HepG2 (cell line): ENCODE data around the gene PXMP4. TPM values are rescaled to one million over a fixed set of nuclear protein-coding genes. Genes with fewer than 3 reads are reported as not detected.

Experiments
- ATAC-seq: fragments of 200-7000 bp; cut with Tn5 transposase; 3 replicates; pipeline ENCODE4 v1.9.1; 2020; ENCODE audit warnings: mild to moderate bottlenecking, moderate library complexity
- BruUV-seq: library from RNA; stranded (reverse); fragments of 400-500 nt; replicated peaks from 2 replicates; lab custom pipeline; 2021; lab: Mats Ljungman, UMichigan
- CTCF ChIA-PET: fragments of 300-600 bp; formaldehyde crosslinking; extraction: SDS; loops from one replicate; lab custom pipeline; 2021; ENCODE audit warnings: low total read pairs, inconsistent platforms, low intra/inter-chr PET ratio; lab: Yijun Ruan, JAX
- POLR2A ChIA-PET: fragments of 350-600 bp; sonication (Branson Sonifier 250); formaldehyde crosslinking; loops from one replicate; lab custom pipeline; 2020; ENCODE audit warnings: antibody characterized with exemption, inconsistent platforms; lab: Yijun Ruan, JAX
- DNase-seq: peaks from one replicate; pipeline ENCODE4 v3.0.0-alpha.2; 2015; ENCODE audit warnings: low spot score
- FAIRE-seq: peaks from 3 replicates; lab custom pipeline; 2011; peaks lifted over from hg19 to GRCh38; lab: Jason Lieb, UNC
- H2AFZ ChIP-seq: one replicate; pipeline ENCODE4 v1.6.1; 2011; ENCODE audit warnings: low read length, inconsistent platforms
- H3K27ac ChIP-seq: fragments of 300-600 bp; 3 replicates; pipeline ENCODE4 v1.8.0; 2011; ENCODE audit warnings: mixed run types, mild to moderate bottlenecking, mixed read lengths, low read length, inconsistent platforms; ENCODE audit not compliant: insufficient read depth; ENCODE audit errors: extremely low read length
- H3K27me3 ChIP-seq, 2 experiments: fragments of 200-600 bp in 1 of 2; 2 replicates in 1 of 2; 3 replicates in 1 of 2; pipeline versions ENCODE4 v1.6.0 to v1.8.0; 2011; ENCODE audit warnings: low read length in 2 of 2, mild to moderate bottlenecking in 2 of 2, moderate library complexity in 2 of 2, inconsistent platforms in 1 of 2; ENCODE audit not compliant: insufficient read depth in 2 of 2, control insufficient read depth in 1 of 2
- H3K36me3 ChIP-seq, 2 experiments: fragments of 200-600 bp in 1 of 2; replicated peaks in 1 of 2; 2 replicates in 1 of 2; 3 replicates in 1 of 2; pipeline versions ENCODE4 v1.5.1 to v1.8.0; 2011; ENCODE audit warnings: low read length in 2 of 2, inconsistent platforms in 1 of 2; ENCODE audit not compliant: insufficient read depth in 2 of 2, control insufficient read depth in 1 of 2
- H3K4me1 ChIP-seq: 2 replicates; pipeline ENCODE4 v1.5.1; 2012; ENCODE audit warnings: low read length, inconsistent platforms; ENCODE audit not compliant: insufficient read depth
- H3K4me2 ChIP-seq: 2 replicates; pipeline ENCODE4 v1.6.0; 2011; ENCODE audit warnings: low read depth, low read length, inconsistent platforms
- H3K4me3 ChIP-seq, 3 experiments: fragments of 200-600 bp in 1 of 3; sonication (generic), shearing (Covaris generic) in 1 of 3; replicated peaks in 1 of 3; 2 replicates each; pipeline ENCODE4 v1.5.1; 2011 to 2016; ENCODE audit warnings: low read length in 3 of 3, inconsistent platforms in 2 of 3, low read depth in 2 of 3, mild to moderate bottlenecking in 2 of 3, control low read depth in 1 of 3, mixed read lengths in 1 of 3; ENCODE audit not compliant: insufficient read depth in 1 of 3
- H3K79me2 ChIP-seq: one replicate; pipeline ENCODE4 v1.6.1; 2011; ENCODE audit warnings: low read length, inconsistent platforms; ENCODE audit not compliant: insufficient read depth
- H3K9ac ChIP-seq: 2 replicates; pipeline ENCODE4 v1.6.0; 2011; ENCODE audit warnings: mild to moderate bottlenecking, low read depth, low read length, inconsistent platforms; ENCODE audit not compliant: insufficient read depth
- H3K9me3 ChIP-seq: 2 replicates; pipeline ENCODE4 v1.5.1; 2012; ENCODE audit warnings: mild to moderate bottlenecking, low read length
- H4K20me1 ChIP-seq: 2 replicates; pipeline ENCODE4 v1.6.0; 2011; ENCODE audit warnings: inconsistent platforms, mild to moderate bottlenecking, low read length, moderate library complexity; ENCODE audit not compliant: insufficient read depth
- HIVEP1 ChIP-seq: sonication (generic); formaldehyde crosslinking; IDR thresholded peaks from 2 replicates; pipeline ENCODE4 v1.4.0; 2020; ENCODE audit warnings: mild to moderate bottlenecking, missing genetic modification reagents
- MXD4 ChIP-seq: IDR thresholded peaks from 2 replicates; pipeline ENCODE4 v1.6.1; 2016; ENCODE audit warnings: mild to moderate bottlenecking, missing biosample characterization, missing genetic modification reagents
- ZNF282 ChIP-seq: fragments of 450-650 bp; IDR thresholded peaks from 2 replicates; pipeline ENCODE4 v1.6.1; 2018; ENCODE audit not compliant: partially characterized antibody
- ZNF775 ChIP-seq: sonication (generic); formaldehyde crosslinking; IDR thresholded peaks from 2 replicates; pipeline ENCODE4 v1.4.0; 2020; ENCODE audit warnings: missing genetic modification reagents, mild to moderate bottlenecking, moderate library complexity, borderline replicate concordance
- ZNF776 ChIP-seq: sonication (generic); formaldehyde crosslinking; IDR thresholded peaks from 2 replicates; pipeline ENCODE4 v1.4.0; 2020; ENCODE audit warnings: mild to moderate bottlenecking, missing genetic modification reagents
- WGBS: methylation state at CpG from one replicate; pipeline ENCODE4 v1.1.6; 2017; ENCODE audit warnings: low lambda C conversion rate; 5-methylcytosine and 5-hydroxymethylcytosine counted together
- in situ Hi-C: cut with HindIII; loops from 2 replicates; pipeline ENCODE4 v1.10.0; 2017; ENCODE audit warnings: low pct_unique_long_range_greater_than_20kb; ENCODE audit not compliant: extremely low pct_ligation_motif_present
- intact Hi-C: fragments of 100-400 bp; cut with micrococcal nuclease; formaldehyde crosslinking; loops from one replicate; pipeline ENCODE4 v1.10.0; 2022; ENCODE audit not compliant: unreplicated experiment
- polyA plus RNA-seq, 8 experiments: library from polyadenylated mRNA; depleted of rRNA in 3 of 8; stranded (reverse) in 7 of 8; unstranded in 1 of 8; fragments of >200 nt; fragmentation: Illumina TruSeq in 4 of 8; extraction: Trizol in 4 of 8; gene quantifications; 2 replicates each; pipeline versions ENCODE4 v1.2.1 to v1.2.3, GENCODE V29; 2011 to 2016; ENCODE audit warnings: low read depth in 4 of 8, missing spikeins in 1 of 8, mixed read lengths in 1 of 8; ENCODE audit not compliant: insufficient read depth in 1 of 8
- total RNA-seq, 5 experiments: library from RNA; depleted of rRNA; stranded (reverse); fragments of >200 nt; fragmentation: Illumina TruSeq; extraction: Trizol; gene quantifications; 2 replicates each; pipeline ENCODE4 v1.2.3, GENCODE V29; 2016; ENCODE audit warnings: low read depth in 1 of 5
- TF ChIP-seq, protein P1 (sequence below): sonication (generic); formaldehyde crosslinking; IDR thresholded peaks from 2 replicates; pipeline ENCODE4 v1.4.0; 2020; ENCODE audit warnings: missing genetic modification reagents, borderline replicate concordance

Gene PXMP4
- total and polyA plus RNA-seq, 2 of the 13 experiments (the other 11 are each of a cell fraction or from before 2014, with no cell fraction given), result not detected

DNA sequence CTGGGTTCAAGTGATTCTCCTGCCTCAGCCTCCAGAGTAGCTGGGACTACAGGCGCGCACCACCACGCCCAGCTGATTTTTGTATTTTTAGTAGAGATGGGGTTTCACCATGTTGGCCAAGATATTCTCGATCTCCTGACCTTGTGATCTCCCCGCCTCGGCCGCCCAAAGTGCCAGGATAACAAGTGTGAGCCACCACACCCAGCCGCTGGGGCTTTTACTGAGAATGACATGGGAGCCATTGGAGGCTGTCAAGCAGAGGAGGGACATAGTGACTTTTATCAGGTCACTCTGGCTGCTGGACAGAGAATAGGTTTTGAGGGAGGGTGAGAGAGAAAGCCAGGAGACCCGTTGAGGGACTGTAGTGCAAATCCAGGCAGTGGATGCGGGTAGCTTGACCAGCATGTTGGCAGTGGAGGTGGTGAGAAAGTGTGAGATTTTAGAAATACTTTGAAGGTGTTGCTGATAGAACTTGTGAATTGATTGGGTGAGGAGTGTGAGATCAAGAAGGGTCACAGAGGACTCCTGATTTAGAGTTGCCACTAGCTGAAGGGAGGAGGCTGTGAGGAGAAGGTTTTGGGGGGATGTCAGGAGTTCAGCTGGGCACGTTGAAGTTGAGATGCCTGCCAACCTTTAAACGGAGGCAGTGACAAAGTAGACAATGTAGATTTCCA, 26.4 kb upstream of the PXMP4 start:
- DNase-seq (no peak), FAIRE-seq (no peak), ATAC-seq (no peak)
- no peak overlapping the region; the same call in 1 of the 2 replicates for H3K9ac ChIP-seq
- H3K27ac ChIP-seq, result no peak overlapping the region
- in situ Hi-C loops (no loop called here), intact Hi-C loops (no loop called here)
- H3K36me3 ChIP-seq, result no peaks in the 10 kb centered on the region; a peak in 1 of 5 replicates
- H3K4me3 ChIP-seq, result no peak overlapping the region
- BruUV-seq, result no TSS peak
- POLR2A ChIA-PET, result no interaction called here
- no peak overlapping the region for H2AFZ ChIP-seq
- no peaks in the 10 kb centered on the region for H3K27me3 ChIP-seq
- no peaks in the 10 kb centered on the region for H3K4me1 ChIP-seq
- no peaks in the 10 kb centered on the region for H3K9me3 ChIP-seq
- CTCF ChIA-PET, result no interaction called here
- H3K4me2 ChIP-seq, result no peak overlapping the region
- TF ChIP-seq MXD4 (CRISPR knock-in tag), result no peak
- TF ChIP-seq, protein P1, sequence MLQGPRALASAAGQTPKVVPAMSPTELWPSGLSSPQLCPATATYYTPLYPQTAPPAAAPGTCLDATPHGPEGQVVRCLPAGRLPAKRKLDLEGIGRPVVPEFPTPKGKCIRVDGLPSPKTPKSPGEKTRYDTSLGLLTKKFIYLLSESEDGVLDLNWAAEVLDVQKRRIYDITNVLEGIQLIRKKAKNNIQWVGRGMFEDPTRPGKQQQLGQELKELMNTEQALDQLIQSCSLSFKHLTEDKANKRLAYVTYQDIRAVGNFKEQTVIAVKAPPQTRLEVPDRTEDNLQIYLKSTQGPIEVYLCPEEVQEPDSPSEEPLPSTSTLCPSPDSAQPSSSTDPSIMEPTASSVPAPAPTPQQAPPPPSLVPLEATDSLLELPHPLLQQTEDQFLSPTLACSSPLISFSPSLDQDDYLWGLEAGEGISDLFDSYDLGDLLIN (CRISPR knock-in tag), result no peak
- no peaks in the 10 kb centered on the region for H4K20me1 ChIP-seq
- H3K79me2 ChIP-seq, result no peaks in the 10 kb centered on the region
- WGBS, result 88% methylated on average over 12 of the region's 12 CpGs

DNA sequence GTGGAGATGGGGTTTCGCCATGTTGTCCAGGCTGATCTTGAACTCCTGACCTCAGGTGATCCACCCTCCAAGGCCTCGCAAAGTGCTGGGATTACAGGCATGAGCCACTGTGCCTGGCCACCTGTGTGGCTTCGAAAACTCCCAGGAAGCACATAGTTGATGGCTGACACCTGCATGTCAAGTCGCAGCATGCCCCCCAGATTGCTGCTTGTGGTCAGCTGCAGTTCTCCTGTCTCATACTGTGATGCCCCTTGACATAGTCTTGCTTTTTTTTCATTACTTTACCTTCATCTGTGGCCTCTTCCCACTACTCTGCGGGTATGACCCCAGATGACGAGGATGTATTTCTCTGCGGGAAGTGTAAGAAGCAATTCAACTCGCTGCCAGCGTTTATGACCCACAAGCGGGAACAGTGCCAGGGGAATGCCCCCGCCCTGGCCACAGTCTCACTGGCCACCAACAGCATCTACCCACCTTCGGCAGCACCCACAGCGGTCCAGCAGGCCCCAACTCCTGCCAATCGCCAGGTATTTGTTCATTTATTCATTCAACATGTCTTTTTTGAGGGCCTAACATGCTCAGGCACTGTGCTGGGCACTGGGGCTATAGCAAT, 24.8 kb upstream of the PXMP4 start:
- Histone ChIP-seq H3K4me1 (no peaks in the 10 kb centered on the region), H3K27me3 (no peaks in the 10 kb centered on the region), H3K9ac (no peak overlapping the region), H3K4me3 (no peak overlapping the region), H3K9me3 (no peaks in the 10 kb centered on the region), H2AFZ (no peak overlapping the region), H3K4me2 (no peak overlapping the region), H3K79me2 (no peaks in the 10 kb centered on the region), H3K27ac (no peak overlapping the region), H3K36me3 (no peaks in the 10 kb centered on the region; a peak in 1 of 5 replicates), H4K20me1 (no peaks in the 10 kb centered on the region)
- ChIA-PET POLR2A (no interaction called here), CTCF (no interaction called here)
- ATAC-seq (no peak), FAIRE-seq (no peak), DNase-seq (no peak)
- BruUV-seq, result no TSS peak
- intact Hi-C loops (no loop called here), in situ Hi-C loops (no loop called here)
- no peak for TF ChIP-seq ZNF282
- TF ChIP-seq ZNF775 (CRISPR knock-in tag), result no peak
- 0 out of 2 replicates have a peak, but pooled peaks have one; percentile 29 for TF ChIP-seq HIVEP1 (CRISPR knock-in tag)
- TF ChIP-seq ZNF776 (CRISPR knock-in tag), result peak; percentile 56; the same call in 1 of the 2 replicates
- WGBS, result 95% methylated on average over 14 of the region's 14 CpGs
